Fibroblast of mammary gland (primary cell): ENCODE measurements around the gene EMD.

Experiments used
- DNase-seq: peaks from one replicate; pipeline ENCODE4 v3.0.0-alpha.2; 2010; ENCODE audit warnings: low read depth
- H3K4me3 ChIP-seq: 2 replicates; pipeline ENCODE4 v1.5.1; 2011; ENCODE audit warnings: low read depth, mild to moderate bottlenecking, low read length, moderate library complexity; ENCODE audit not compliant: control insufficient read depth
- TF ChIP-seq, protein P1 (sequence below): conservative IDR thresholded peaks from 2 replicates; pipeline ENCODE4 v1.5.1; 2011; ENCODE audit warnings: low read depth, low read length, inconsistent platforms; ENCODE audit not compliant: control insufficient read depth, insufficient read depth

Gene EMD

DNA sequence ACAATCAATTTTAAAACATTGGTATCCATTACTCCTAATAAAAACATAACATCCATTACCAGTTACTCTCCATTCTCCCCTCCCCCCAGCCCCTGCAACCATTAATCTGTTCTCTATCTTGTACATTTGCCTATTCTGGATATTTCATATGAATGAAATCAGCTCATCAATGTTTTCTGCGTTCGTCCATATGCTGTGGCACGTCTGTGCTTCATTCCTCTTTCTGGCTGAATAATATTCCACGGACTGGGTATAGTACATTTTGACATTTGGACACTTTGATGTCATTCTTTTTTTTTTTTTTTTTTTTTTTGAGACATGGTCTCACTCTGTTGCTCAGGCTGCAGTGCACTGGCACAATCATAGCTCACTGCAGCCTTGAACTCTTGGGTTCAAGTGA is 24.8 kb downstream of the EMD start:
- DNase-seq: no peak
- TF ChIP-seq, protein P1, sequence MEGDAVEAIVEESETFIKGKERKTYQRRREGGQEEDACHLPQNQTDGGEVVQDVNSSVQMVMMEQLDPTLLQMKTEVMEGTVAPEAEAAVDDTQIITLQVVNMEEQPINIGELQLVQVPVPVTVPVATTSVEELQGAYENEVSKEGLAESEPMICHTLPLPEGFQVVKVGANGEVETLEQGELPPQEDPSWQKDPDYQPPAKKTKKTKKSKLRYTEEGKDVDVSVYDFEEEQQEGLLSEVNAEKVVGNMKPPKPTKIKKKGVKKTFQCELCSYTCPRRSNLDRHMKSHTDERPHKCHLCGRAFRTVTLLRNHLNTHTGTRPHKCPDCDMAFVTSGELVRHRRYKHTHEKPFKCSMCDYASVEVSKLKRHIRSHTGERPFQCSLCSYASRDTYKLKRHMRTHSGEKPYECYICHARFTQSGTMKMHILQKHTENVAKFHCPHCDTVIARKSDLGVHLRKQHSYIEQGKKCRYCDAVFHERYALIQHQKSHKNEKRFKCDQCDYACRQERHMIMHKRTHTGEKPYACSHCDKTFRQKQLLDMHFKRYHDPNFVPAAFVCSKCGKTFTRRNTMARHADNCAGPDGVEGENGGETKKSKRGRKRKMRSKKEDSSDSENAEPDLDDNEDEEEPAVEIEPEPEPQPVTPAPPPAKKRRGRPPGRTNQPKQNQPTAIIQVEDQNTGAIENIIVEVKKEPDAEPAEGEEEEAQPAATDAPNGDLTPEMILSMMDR: no peak

DNA sequence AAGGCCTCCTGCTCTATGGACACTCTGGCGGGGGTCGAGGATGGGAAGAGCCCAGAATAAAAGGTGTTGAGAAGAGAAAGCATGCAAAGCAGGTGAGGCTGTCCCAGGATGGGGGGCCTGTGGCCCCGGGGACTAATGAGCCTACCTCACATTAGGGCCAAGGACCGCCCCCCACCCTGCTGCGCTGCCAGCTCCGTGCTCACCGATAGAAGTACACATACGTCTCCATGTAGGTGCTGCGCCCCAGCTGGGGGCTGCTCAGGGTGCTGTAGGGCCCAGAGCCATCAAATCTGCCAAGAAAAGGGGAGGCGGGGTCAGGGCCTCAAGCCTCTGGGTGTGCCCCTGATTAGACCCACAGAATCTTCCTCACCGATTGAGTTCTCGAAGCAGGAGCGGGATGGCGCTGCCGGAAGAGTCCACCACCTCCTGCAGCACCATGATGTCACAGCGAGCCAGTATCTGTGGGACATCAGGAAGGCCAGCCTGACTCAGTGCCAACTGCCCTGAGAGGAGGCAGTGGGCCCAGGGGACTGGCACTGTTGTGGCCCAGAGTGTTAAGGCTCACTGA is 25.6 kb downstream of the EMD start:
- DNase-seq: no peak
- no peak overlapping the region for H3K4me3 ChIP-seq
- TF ChIP-seq, protein P1: no peak

More for the DNA sequence above, 24.8 kb downstream of the EMD start:
- no peak overlapping the region for H3K4me3 ChIP-seq

DNA sequence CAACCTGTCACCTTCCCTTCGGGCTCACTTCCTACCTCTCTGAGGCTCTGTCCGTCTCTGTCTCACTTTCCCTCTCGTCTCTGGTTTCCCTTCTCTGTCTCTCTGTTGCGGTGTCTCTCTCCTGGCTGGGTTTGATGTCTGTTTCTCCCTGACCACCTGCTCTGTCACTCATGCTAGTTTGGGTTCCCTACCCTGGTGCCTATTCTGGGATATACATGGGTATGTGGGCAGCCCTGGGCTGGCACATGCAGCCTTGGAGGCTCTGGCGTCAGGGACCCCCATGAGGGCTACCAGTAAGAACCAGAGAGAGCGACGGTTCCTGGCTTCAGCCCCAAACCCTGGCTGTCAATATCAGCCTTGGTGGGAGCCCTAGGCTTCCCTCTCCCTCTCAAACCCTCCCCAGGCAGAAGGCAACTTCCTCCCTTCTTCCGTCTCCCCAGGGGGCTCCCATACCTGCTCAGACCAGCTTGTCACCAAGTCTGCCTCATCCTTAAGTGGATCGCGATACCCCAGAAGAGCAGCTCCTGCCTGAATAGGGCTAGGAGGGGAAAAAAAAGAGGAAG is 29.6 kb downstream of the EMD start:
- no peak for DNase-seq
- peak overlapping the region; percentile 47 for H3K4me3 ChIP-seq
- TF ChIP-seq, protein P1: no peak

DNA sequence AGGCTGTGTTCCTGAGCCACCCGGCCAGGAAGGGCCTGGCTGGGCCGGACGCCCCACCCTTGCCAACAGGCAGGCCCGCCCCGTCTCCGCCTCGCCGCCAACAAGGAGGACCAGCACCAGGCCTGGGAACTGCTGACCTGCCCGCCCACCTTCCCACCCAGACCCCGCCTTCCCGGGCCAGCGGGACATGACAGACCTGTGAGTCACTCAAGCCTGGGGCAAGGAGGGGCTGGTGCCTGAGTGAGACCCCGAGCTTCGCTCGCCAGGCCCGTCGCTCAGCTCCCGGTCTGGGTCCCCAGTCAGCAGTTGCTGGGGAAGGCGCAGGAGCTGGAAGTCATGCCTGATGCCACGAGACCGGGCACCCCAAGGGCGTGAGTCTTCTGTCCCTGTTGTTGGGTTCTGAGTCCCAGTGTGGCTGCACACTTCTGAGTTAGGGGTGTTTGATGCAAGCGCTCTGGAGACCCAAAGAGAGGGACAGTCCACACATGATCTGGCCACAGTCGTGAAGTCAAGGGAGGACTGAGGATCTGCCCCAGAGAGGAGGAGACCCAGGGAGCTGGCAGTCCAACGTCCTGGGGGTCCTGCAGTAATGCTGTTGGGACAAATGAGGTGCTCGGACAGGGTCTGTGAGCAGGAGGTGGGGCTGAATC is 30.3 kb downstream of the EMD start, which contains the start of gene DNASE1L1:
Gene DNASE1L1 (minus strand): TSS at position 33 of the 650 bp plus-strand sequence. CDS start 3,686 bp downstream, outside the sequence.
- DNase-seq: peak; percentile 87
- TF ChIP-seq, protein P1: no peak
- H3K4me3 ChIP-seq: peak within 1 kb of the TSS; percentile 47

DNA sequence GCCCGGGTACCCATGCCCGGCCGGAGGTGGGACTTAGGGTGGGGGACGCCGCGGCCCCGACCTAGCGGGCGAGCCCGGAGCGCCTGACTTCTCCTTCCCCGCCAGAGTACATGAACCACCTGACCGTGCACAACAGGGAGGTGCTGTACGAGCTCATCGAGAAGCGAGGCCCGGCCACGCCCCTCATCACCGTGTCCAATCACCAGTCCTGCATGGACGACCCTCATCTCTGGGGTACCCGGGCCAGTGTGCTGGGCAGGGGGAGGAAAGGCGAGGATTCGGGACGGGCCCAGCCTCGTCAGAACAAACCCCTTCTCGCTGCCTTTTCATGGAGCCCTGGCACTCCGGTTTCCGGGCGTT is 32.9 kb downstream of the EMD start:
- H3K4me3 ChIP-seq: peak overlapping the region; percentile 52
- TF ChIP-seq, protein P1: no peak
- peak; percentile 39 for DNase-seq

DNA sequence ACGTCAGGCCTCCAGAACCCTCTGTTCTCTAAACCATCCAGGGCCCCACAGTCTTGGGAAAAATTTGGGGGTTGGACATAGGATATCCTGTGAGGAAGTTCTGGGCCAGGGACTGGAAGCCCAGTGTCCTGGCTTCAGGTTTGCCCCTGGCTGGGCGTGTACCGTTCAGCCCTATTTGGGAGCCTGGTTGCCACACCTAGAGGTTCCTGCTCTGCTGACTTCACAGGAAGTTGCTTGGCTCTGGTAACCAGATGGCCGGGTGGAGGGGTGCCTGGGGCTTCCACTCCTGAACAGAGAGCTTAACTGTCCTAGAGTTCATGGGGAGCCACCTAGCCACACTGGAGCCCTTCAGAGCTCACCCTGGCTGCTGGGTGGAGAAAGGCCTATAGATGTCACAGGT is 33.4 kb downstream of the EMD start:
- TF ChIP-seq, protein P1: no peak
- DNase-seq: no peak
- peak overlapping the region; percentile 52 for H3K4me3 ChIP-seq
